HepG2 (cell line): Measurements from ENCODE around the gene GRHL1. TPM values are rescaled to one million over a fixed set of nuclear protein-coding genes. Genes with fewer than 3 reads are reported as not detected.

Experiments
- CHD4 ChIP-seq: fragments of 200-600 bp; sonication (generic); IDR thresholded peaks from 2 replicates; pipeline ENCODE4 v1.7.0; 2017; ENCODE audit warnings: mild to moderate bottlenecking, low read length, borderline replicate concordance
- FOXK2 ChIP-seq: fragments of 450-650 bp; IDR thresholded peaks from 2 replicates; pipeline ENCODE4 v1.6.1; 2016
- SMYD3 ChIP-seq: sonication (generic); formaldehyde crosslinking; IDR thresholded peaks from 2 replicates; pipeline ENCODE4 v1.8.1; 2023; ENCODE audit warnings: mild to moderate bottlenecking, missing genetic modification reagents
- ZNF17 ChIP-seq: sonication (generic); formaldehyde crosslinking; IDR thresholded peaks from 2 replicates; pipeline ENCODE4 v1.5.0; 2020; ENCODE audit warnings: mild to moderate bottlenecking, missing genetic modification reagents
- ZSCAN9 ChIP-seq: IDR thresholded peaks from 2 replicates; pipeline ENCODE4 v1.6.1; 2016; ENCODE audit warnings: borderline replicate concordance
- polyA plus RNA-seq, 8 experiments: library from polyadenylated mRNA; depleted of rRNA in 3 of 8; stranded (reverse) in 7 of 8; unstranded in 1 of 8; fragments of >200 nt; fragmentation: Illumina TruSeq in 4 of 8; extraction: Trizol in 4 of 8; gene quantifications; 2 replicates each; pipeline versions ENCODE4 v1.2.1 to v1.2.3, GENCODE V29; 2011 to 2016; ENCODE audit warnings: low read depth in 4 of 8, missing spikeins in 1 of 8, mixed read lengths in 1 of 8; ENCODE audit not compliant: insufficient read depth in 1 of 8
- total RNA-seq, 5 experiments: library from RNA; depleted of rRNA; stranded (reverse); fragments of >200 nt; fragmentation: Illumina TruSeq; extraction: Trizol; gene quantifications; 2 replicates each; pipeline ENCODE4 v1.2.3, GENCODE V29; 2016; ENCODE audit warnings: low read depth in 1 of 5
- TF ChIP-seq, protein P1 (sequence below): sonication (generic); formaldehyde crosslinking; IDR thresholded peaks from 2 replicates; pipeline ENCODE4 v1.4.0; 2020; ENCODE audit warnings: mild to moderate bottlenecking, missing genetic modification reagents
- TF ChIP-seq, protein P2 (sequence below): IDR thresholded peaks from 2 replicates; pipeline ENCODE4 v1.4.0; 2020; ENCODE audit warnings: mild to moderate bottlenecking, missing genetic modification reagents
- TF ChIP-seq, protein P3 (sequence below): sonication (generic); formaldehyde crosslinking; IDR thresholded peaks from 2 replicates; pipeline ENCODE4 v1.4.0; 2020; ENCODE audit warnings: missing genetic modification reagents
- TF ChIP-seq, protein P4 (sequence below): sonication (generic); formaldehyde crosslinking; IDR thresholded peaks from 2 replicates; pipeline ENCODE4 v1.9.0; 2022; ENCODE audit warnings: missing genetic modification reagents, mild to moderate bottlenecking, borderline replicate concordance
- TF ChIP-seq, protein P5 (sequence below): sonication (generic); formaldehyde crosslinking; IDR thresholded peaks from 2 replicates; pipeline ENCODE4 v1.5.0; 2020; ENCODE audit warnings: missing genetic modification reagents
- TF ChIP-seq, protein P6 (sequence below): sonication (generic); formaldehyde crosslinking; IDR thresholded peaks from 2 replicates; pipeline ENCODE4 v1.4.0; 2020; ENCODE audit warnings: mild to moderate bottlenecking, missing genetic modification reagents

The GRHL1 gene
- total and polyA plus RNA-seq, 2 of the 13 experiments (the other 11 are each of a cell fraction or from before 2014, with no cell fraction given) = 9.3 to 12.0 TPM

DNA sequence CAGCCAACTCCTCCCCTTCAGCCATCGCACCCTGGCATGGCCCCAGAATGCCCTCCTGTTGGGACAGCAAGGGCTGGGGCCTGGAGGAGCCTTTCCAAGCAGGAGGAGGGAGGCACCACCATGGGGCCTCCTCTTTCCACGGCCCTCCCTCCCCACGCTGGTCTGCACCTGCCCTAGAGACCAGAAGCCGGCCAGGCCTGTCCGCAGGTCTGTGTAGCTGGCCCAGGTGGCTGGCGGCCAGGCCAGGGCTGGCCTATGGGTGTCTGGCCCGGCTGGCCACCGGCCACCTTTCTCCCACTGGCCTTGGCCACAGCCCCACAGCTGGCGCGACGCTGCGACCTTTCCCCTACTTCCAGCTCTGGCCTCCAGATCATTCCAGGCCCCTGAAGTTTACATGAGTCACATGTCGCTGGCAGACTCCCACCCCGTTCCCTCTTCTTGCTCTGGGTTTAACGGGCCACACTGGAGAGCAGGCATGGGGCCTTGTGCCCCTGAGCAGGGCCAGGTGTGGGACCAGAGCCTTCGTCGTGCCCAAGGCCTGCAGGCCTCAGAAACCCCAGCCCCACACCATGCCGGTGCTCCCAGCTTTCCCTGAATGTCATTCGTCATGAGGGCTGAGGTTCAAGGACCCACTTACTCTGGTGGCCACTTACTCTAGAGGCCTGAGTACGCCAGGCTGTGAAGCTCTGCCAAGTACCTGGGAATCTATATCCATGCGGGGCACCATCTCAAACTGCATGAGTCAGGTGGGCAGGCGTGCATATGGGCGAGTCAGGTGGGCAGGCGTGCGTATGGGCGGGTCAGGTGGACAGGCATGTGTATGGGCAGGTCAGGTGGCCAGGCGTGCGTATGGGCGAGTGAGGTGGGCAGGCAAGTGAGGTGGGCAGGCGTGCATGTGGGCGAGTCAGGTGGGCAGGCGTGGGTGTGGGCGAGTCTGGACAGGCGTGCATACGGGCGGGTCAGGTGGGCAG lies 58.6 kb downstream of the GRHL1 start (continued):
- TF ChIP-seq, protein P1, sequence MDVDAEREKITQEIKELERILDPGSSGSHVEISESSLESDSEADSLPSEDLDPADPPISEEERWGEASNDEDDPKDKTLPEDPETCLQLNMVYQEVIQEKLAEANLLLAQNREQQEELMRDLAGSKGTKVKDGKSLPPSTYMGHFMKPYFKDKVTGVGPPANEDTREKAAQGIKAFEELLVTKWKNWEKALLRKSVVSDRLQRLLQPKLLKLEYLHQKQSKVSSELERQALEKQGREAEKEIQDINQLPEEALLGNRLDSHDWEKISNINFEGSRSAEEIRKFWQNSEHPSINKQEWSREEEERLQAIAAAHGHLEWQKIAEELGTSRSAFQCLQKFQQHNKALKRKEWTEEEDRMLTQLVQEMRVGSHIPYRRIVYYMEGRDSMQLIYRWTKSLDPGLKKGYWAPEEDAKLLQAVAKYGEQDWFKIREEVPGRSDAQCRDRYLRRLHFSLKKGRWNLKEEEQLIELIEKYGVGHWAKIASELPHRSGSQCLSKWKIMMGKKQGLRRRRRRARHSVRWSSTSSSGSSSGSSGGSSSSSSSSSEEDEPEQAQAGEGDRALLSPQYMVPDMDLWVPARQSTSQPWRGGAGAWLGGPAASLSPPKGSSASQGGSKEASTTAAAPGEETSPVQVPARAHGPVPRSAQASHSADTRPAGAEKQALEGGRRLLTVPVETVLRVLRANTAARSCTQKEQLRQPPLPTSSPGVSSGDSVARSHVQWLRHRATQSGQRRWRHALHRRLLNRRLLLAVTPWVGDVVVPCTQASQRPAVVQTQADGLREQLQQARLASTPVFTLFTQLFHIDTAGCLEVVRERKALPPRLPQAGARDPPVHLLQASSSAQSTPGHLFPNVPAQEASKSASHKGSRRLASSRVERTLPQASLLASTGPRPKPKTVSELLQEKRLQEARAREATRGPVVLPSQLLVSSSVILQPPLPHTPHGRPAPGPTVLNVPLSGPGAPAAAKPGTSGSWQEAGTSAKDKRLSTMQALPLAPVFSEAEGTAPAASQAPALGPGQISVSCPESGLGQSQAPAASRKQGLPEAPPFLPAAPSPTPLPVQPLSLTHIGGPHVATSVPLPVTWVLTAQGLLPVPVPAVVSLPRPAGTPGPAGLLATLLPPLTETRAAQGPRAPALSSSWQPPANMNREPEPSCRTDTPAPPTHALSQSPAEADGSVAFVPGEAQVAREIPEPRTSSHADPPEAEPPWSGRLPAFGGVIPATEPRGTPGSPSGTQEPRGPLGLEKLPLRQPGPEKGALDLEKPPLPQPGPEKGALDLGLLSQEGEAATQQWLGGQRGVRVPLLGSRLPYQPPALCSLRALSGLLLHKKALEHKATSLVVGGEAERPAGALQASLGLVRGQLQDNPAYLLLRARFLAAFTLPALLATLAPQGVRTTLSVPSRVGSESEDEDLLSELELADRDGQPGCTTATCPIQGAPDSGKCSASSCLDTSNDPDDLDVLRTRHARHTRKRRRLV (CRISPR knock-in tag) = no peak
- TF ChIP-seq ZNF17 (CRISPR knock-in tag) (0 out of 2 replicates have a peak, but pooled peaks have one; percentile 44), CHD4 (no peak), FOXK2 (no peak), ZSCAN9 (CRISPR knock-in tag) (no peak), SMYD3 (no peak)
- TF ChIP-seq, protein P2, sequence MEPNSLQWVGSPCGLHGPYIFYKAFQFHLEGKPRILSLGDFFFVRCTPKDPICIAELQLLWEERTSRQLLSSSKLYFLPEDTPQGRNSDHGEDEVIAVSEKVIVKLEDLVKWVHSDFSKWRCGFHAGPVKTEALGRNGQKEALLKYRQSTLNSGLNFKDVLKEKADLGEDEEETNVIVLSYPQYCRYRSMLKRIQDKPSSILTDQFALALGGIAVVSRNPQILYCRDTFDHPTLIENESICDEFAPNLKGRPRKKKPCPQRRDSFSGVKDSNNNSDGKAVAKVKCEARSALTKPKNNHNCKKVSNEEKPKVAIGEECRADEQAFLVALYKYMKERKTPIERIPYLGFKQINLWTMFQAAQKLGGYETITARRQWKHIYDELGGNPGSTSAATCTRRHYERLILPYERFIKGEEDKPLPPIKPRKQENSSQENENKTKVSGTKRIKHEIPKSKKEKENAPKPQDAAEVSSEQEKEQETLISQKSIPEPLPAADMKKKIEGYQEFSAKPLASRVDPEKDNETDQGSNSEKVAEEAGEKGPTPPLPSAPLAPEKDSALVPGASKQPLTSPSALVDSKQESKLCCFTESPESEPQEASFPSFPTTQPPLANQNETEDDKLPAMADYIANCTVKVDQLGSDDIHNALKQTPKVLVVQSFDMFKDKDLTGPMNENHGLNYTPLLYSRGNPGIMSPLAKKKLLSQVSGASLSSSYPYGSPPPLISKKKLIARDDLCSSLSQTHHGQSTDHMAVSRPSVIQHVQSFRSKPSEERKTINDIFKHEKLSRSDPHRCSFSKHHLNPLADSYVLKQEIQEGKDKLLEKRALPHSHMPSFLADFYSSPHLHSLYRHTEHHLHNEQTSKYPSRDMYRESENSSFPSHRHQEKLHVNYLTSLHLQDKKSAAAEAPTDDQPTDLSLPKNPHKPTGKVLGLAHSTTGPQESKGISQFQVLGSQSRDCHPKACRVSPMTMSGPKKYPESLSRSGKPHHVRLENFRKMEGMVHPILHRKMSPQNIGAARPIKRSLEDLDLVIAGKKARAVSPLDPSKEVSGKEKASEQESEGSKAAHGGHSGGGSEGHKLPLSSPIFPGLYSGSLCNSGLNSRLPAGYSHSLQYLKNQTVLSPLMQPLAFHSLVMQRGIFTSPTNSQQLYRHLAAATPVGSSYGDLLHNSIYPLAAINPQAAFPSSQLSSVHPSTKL (CRISPR knock-in tag) = peak; percentile 38; the same call in 1 of the 2 replicates
- TF ChIP-seq, protein P3, sequence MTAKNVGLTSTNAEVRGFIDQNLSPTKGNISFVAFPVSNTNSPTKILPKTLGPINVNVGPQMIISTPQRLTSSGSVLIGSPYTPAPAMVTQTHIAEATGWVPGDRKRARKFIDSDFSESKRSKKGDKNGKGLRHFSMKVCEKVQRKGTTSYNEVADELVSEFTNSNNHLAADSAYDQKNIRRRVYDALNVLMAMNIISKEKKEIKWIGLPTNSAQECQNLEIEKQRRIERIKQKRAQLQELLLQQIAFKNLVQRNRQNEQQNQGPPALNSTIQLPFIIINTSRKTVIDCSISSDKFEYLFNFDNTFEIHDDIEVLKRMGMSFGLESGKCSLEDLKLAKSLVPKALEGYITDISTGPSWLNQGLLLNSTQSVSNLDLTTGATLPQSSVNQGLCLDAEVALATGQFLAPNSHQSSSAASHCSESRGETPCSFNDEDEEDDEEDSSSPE (CRISPR knock-in tag) = 0 out of 2 replicates have a peak, but pooled peaks have one; percentile 17
- TF ChIP-seq, protein P4, sequence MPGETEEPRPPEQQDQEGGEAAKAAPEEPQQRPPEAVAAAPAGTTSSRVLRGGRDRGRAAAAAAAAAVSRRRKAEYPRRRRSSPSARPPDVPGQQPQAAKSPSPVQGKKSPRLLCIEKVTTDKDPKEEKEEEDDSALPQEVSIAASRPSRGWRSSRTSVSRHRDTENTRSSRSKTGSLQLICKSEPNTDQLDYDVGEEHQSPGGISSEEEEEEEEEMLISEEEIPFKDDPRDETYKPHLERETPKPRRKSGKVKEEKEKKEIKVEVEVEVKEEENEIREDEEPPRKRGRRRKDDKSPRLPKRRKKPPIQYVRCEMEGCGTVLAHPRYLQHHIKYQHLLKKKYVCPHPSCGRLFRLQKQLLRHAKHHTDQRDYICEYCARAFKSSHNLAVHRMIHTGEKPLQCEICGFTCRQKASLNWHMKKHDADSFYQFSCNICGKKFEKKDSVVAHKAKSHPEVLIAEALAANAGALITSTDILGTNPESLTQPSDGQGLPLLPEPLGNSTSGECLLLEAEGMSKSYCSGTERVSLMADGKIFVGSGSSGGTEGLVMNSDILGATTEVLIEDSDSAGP = peak; percentile 54; the same call in 1 of the 2 replicates
- TF ChIP-seq, protein P5, sequence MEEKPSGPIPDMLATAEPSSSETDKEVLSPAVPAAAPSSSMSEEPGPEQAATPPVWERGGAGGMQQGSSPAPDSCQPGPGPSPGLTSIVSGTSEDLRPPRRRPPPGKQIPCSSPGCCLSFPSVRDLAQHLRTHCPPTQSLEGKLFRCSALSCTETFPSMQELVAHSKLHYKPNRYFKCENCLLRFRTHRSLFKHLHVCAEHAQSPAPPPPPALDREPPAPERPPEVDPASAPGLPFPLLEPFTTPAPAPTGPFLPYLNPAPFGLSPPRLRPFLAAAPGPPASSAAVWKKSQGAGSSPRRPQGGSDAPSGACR (CRISPR knock-in tag) = no peak
- TF ChIP-seq, protein P6, sequence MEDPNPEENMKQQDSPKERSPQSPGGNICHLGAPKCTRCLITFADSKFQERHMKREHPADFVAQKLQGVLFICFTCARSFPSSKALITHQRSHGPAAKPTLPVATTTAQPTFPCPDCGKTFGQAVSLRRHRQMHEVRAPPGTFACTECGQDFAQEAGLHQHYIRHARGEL (CRISPR knock-in tag) = 0 out of 2 replicates have a peak, but pooled peaks have one; percentile 38
